Stimulated activated CD4-positive, alpha-beta T cell treated with anti-CD3 and anti-CD28 coated beads, Interleukin-1b, Interleukin-23, amount 100 ng/mL, for 4 hours (primary cell): Measurements from ENCODE around the gene DDHD1.
A peak's percentile ranks its signal among the peaks of the same experiment; 100 is the strongest.
"Not testable (repeated sequence)": the region's sequence is repeated elsewhere in the genome, so short reads cannot be mapped to it uniquely, and the experiment has no call there.

Experiments
- DNase-seq, 2 donors: peaks; one replicate each; pipeline ENCODE4 v3.0.0-alpha.2; 2020; ENCODE audit warnings: low read depth in 2 of 2

Gene DDHD1

DNA sequence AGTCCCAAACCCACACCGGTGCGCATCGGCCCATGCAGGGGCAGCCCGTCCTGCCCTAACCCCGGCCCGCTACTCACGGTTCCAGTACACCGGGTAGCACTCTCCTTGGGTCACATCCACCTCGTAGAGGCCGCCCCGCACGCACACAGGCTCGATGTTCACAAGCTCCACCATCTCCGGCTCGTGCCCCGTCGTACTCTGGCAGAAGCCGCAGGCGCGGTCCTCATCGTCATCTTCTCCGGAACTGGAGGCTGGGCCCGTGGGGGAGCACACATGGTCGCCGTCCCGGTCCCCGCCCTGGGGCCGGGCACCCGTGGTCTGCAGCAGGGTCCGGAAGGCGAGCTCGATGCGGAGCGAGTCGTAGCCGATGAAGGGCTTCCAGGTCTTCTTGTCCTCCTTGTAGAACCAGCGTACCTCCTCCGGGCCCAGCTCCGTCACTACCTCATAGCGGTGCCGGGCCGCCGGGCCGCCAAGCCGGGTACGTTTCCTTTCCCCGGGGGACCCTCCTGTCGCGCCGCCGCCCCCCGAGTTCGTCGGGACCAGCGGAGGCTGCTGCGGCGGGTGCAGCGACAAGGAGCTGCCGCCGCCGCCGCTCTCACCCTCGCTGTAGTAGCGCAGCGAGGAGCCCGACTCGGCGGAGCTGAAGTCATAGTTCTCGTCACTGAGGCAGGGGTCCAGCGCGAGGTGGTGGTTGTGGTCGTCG lies 788 bp downstream of the DDHD1 start:
- peak; percentile 50 to 59 for DNase-seq

DNA sequence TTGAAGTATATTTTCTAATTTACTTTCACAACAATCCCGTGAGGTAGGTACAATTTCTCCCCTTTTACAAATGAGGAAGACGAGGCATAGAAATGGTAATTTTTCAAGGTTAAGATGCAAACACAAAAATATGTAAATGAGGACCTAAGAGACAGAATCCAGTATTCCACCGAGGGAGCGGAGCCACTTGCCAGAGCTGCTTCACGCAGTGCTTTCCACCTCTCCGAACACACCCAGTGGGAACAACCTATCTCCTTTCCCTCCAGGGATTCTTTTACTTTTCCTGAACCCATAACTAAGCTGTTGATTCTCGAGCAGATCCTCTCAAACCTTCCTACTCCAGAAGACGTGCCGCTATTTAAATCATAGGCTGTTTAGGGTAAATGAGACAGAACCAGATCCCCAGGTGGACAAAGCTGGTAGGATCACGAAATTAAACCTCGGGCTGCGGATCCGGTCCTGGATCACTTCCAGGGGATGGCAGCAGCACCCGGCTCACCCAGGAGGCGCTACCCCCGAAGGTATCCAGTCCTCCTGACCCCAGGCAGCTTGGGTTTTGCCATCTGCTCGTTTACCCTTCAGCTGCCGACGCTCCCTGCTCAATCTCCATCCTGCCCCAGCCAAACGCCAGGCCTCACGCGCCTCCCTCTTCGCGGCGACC lies 1.5 kb downstream of the DDHD1 start:
- DNase-seq = peak in 1 of 2 donors; percentile 21

DNA sequence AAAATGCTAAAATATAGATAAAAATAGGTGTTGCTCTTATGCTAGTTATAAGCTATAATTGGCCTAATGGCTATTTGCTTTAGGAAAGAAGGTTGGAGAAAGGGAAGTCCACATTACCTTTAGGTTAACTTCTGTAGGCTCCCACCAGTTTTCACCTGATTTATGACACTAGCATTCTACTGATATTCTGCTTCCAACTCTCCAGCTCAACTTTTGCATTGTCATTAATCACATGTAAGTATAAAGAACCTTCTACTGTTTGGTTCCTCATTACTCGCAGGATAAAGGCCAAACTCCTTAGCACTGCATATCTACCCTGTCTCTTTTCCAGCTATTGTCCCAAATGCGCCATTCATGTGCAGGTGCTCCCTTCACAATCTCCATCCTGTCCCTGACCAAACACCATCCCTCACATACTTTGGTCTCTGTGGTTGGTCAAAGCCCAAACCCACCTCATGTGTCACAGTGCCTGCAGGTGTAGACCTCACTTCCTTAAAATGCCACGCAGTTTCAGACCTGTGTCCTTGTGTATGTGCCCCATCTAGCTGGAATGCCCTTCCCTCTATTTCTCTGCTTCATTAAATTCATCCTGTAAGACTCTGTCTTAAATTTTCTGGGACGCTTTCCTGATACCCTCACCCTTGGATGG lies 3.3 kb downstream of the DDHD1 start:
- no peak for DNase-seq

DNA sequence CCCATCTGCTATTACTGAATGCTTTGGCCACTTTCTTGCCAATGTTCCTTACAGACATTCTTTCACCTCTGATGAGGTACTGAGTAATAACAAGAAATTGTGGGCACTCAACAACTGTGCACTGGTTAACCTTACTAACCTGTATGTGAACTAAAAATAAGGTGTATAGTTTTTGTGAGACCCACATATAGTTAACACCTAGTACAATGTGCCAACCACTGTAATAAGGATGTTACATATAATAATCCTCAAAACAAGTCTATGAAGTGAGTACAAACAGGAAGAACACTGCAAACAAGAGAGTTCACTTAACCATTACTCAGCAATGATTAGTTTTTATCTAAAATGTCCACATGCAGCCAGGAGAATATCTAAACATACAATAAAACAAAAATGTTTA lies 4.5 kb downstream of the DDHD1 start:
- no peak for DNase-seq

DNA sequence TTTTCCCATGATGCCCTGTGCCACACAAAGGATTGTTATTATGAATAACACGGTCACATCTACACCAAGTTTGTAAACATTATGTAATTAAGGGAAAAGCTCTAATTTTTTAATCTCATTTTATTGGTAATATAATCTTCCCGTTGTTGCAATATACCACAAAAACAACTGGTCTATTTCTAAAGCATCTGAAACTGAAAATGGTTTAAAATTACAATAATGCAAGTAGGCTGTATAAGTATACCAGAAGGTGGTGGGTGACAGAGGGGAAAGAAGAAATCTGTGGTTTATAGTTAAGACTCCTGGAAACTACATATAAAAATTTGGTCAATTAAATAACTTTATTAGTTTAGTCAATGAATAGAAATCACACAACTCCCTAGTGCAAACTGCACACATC lies 5.2 kb downstream of the DDHD1 start:
- DNase-seq = no peak

DNA sequence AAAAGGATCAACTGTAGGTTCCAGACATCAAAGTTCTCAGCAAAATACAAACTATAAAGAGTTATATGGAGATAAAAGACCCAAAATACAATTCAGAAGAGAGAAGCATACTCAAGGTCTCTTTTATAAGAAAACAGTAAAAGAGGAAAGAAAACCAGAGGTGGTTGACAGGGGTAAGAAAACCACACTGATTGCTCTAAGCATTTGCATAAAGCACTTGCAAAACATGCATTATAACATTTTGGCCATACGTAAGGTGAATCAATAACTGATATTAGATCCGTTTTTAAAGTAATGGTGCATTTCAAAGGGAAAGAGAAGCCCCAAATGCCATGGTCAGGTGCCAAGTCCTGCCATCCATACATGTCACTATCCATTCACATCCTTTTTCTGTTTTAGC lies 5.9 kb downstream of the DDHD1 start:
- no peak for DNase-seq

DNA sequence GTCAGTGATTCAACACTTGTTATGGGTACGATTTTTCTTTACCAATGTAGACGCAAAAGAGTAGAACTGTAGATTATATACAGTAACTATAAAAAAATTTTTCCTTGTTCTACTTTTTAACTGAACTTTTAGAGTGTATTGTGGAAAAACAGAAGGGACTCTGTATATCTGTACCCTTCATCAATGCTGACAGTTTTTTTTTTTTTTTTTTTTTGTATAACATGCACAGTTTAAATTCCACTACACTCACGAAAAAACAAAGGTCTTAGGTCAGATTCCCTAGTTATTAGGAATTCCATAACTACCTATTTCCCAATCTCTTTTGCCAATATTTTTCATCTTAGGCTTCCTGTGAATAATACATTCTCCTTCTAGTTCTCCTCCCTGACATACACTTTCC lies 6.4 kb downstream of the DDHD1 start:
- DNase-seq = no peak

DNA sequence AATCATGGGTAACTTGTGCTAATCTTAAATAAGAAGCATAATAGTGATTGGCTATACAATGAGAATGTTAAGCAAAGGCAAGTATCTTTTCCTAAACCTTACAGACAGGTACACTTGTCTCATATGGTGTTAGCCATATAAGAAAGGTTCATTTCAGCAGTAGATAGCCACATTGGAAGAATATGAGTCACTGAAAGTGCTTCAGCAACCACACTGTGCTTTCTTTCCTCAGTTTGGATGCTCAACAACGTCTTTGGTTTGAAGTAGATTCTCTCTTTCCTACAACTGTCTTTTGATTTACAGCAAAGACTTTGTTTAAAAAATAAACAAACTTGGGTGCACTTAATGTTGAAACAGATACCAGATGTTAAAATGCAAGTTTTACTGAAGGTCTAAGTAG lies 8.9 kb downstream of the DDHD1 start:
- DNase-seq = no peak

DNA sequence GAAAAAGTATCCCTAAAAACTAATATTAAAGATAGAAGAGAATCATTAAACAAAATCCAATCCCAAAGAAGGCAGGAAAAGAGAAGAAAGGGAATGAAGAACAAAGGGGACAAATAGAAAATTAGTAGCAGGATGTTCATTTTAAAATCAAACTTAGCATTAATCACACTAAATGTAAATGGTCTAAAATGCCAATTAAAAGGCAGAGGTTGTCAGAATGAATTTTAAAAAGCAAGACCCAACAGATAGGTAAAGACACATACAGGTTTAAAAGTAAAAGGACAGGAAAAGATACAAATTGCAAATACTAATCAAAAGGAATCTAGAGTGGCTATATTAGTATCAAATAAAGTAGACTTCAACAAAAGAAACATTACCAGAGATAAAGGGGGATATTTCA lies 12.5 kb downstream of the DDHD1 start:
- no peak for DNase-seq

DNA sequence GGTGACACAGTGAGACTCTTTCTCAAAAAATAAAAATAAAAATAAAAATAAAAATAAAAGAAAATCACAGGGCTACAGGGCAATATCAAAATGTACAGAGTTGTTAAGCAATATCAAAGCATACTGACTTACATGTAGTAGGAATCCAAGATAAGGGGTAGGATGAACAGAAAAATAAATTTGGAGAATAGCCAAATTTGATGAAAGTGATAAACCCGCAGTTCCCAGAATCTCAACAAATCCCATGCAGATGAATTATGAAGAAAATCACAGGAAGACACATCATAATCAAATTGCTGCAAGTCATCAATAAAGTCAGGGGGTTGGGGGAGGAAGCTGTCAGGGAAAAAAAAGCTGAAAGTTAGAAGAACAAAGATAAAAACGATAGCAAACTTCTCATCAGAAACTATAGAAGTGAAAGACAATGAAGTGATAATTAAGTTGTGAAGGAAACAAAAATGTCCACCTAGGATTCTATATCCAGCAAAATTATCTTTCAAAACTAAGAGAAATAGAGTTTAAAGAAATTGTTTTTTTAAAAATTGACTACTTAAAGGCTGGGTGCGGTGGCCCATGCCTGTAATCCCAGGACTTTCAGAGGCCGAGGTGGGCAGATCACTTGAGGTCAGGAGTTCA lies 15.4 kb downstream of the DDHD1 start:
- DNase-seq = no peak

DNA sequence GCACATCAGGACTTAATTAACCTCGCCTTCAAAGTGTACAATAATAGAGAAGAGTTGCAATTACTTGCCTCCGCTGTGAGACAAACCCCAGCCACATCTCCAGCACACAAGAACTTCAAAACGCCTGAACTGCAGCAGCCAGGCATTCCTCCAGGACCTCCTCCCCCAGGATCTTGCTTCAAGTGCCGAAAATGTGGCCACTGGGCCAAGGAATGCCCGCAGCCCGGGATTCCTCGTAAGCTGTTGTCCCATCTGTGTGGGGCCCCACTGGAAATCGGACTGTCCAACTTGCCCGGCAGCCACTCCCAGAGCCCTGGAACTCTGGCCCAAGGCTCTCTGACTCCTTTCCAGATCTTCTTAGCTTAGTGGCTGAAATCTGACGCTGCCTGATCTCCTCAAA lies 22.6 kb downstream of the DDHD1 start:
- DNase-seq = not testable (repeated sequence)

DNA sequence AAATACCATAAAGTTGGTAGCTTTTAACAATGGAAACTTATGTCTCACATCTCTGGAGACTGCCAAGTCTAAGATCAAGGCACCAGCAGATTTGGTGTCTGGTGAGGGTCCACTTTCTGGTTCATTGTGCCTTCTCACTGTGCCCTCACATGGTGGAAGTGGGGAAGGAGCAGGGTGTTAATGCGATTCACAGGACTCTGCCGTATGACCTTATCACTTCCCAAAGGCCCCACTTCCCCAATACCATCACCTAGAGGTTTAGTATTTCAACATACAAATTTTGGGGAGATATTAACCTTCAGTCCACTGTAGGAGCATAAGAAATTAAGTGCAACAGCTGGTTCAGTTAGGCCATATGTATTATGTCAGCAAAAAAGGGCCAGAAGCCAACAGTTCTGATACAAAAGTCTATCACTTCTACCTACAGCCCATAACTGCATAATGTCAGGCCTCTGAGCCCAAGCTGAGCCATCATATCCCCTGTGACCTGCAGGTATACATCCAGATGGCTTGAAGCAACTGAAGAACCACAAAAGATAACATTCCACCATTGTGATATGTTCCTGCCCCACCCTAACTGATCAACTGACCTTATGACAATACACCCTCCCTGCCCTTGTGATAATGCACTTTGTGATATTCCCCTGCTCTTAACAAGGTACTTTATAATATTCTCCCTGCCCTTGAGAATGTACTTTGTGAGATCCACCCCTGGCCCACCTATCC lies 24.7 kb downstream of the DDHD1 start:
- DNase-seq = no peak

DNA sequence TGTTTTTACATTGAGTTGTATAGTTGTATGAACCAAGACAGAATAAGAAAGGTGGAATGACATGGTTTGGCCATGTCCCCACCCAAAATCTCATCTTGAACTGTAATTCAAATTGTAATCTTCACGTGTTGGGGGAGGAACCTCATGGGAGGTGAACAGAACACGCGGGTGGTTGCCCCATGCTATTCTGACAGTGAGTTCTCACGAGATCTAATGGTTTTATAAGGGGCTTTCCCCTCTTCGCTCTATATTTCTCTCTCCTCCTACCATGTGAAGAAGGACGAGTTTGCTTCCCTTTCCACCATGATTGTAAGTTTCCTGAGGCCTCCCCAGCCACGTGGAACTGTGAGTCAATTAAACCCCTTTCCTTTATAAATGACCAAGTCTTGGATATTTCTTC lies 25.3 kb downstream of the DDHD1 start:
- no peak for DNase-seq

DNA sequence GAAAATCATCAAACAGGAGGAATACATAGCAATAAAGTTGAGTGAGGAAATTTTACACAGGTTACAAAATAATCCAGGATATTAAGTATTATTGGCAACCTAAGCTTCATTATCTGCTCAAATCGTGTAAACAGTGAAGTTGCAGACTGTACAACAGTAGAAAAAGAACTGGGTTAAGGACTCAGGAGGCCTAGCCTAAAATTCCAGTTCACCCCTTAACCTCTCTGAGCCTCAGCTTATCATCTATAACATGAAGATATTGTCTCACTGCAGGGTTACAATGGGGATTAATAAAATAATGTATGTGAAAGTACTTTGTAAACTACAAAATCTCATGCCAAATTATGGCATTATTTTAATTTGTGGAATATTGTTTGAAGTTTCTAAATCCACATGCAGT lies 26.0 kb downstream of the DDHD1 start:
- no peak for DNase-seq

DNA sequence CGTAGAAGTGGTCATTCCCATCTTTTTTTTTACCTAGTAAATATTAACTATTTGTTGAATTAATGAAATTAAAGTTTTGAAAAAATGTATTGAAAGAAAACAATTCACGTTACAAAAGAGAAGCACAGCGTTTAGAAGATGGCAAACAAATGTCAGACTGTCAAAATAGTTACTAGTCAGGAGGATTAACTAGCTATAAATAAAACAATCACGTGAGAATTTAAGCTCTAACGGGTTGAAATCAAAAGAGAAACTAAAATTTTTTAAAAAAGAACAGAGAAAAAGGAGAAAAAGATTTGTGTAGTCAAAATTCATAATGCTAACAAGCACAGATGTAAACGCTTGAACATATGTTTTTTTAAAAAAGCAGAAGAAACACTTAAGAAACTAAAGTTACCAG lies 26.4 kb downstream of the DDHD1 start:
- DNase-seq = no peak

DNA sequence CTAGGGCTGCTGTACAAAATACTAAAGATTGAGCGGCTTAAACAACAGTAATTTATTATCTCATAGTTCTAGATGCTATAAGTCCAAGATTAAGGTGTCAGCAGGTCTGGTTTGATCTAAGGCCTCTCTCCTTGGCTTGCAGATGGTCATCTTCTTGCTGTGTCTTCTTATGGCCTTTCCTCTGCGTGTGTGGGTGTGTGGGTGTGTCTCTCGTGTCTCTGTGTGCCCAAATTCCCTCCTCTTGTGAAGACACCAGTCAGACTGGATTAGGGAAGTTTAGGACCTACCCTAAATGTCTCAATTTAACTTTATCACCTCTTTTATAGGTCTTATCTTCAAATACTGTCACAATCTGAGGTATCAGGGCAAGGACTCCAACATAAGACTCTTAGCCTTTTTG lies 28.3 kb downstream of the DDHD1 start:
- DNase-seq = no peak

DNA sequence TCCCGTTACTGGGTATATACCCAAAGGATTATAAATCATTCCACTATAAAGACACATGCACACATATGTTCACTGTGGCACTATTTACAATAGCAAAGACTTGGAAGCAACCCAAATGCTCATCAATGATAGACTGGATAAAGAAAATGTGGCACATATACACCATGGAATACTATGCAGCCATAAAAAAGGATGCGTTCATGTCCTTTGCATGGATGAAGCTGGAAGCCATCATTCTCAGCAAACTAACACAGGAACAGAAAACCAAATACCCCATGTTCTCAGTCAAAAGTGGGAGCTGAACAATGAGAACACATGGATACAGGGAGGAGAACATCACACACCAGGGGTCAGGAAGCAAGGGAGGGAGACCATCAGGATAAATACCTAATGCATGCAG lies 31.7 kb downstream of the DDHD1 start:
- not testable (repeated sequence) for DNase-seq

DNA sequence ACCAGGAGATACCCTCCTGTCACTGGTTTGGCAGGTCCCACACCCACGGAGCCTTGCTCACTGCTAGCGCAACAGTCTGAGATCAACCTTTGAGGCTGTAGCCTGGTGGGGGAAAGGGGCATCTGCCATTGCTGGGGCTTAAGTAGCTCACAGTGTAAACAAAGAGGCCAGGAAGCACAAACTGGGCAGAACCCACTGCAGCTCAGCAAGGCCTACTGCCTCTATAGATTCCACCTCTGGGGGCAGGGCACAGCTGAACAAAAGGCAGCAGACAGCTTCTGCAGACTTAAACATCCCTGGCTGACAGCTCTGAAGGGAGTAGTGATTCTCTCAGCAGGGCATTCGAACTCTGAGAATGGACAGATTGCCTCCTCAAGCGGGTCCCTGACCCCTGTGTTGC lies 35.6 kb downstream of the DDHD1 start:
- DNase-seq = not testable (repeated sequence)

DNA sequence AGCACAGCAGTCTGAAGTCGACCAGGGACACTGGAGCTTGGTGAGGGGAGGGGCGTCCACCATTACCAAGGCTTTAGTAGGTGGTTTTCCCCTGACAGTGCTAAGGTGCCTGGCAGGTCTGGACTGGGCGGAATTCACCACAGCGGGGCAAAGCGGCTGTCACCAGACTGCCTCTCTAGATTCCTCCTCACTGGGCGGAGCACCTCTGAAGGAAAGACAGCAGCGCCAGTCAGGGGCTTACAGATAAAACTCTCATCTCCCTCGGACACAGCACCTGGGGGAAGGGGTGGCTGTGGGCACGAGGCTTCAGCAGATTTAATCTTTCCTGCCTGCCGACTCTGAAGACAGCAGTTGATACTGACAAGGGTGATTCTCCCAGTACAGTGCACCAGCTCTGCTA lies 39.1 kb downstream of the DDHD1 start:
- no peak for DNase-seq

DNA sequence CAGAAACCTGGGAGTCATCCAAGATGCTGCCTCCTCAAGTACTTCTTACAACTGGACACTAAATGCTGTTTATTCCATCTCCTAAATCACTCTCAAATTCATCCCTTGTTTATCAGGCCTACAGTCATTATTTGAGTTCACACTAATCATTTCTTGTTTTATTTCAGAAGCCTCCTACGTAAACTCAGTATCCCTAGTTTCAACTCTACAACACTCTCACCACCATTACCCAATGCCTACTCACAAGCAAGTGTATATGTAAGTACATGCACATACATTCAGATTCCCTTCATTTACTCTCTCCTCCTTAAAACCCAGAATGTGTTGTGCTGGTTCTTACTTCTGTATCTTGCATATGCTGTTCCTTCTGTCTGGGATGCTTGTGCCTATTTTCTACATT lies 43.0 kb downstream of the DDHD1 start:
- no peak for DNase-seq

DNA sequence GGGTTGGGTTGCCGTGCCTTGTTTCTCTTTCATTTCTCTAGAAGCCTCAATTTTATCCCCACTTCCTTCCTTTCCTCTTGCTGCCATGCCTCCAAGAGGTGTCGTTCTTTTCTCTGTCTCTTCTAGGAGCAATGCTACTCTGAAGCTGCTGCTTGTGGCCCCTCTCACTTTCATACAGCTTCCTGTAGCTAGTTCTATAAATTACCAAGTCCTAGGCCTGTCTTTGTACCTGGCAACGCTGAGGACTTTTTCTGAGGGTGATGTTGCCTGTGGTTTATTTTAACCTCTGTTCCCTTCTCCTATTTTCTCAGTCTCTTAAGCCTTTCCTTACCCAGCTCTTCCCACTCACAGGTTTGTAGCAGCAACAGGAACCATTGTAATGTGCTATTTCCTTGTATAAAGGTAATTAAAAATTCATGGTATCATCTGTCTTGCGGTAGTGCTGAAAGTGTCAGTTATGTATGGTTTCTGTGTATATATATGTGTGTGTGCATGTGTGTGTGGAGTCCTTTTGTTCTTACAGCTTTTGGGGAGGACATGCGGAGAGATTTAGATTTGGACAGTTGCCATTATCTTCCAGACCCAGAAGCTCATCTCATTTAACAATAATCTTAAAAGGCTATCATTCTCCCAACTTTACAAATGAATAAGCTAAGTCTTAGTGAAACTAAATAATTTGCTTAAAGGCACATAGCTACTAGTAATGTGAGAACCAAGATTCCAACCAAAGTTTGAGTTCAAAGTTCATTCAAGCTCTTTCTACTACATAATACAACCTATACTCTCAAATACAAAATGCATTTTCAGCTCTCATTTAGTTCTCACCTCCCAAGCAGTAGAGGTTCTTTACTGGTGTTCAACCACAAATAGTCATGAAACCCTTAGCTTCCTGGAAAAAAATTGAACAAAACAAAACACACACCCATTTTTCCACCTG lies 43.8 kb downstream of the DDHD1 start:
- DNase-seq = peak; percentile 37 to 46
